IPS-18c (cell line): ENCODE data around the gene ARID5B.

Experiments
- H3K4me3 ChIP-seq: 2 replicates; pipeline ENCODE4 v1.7.0; 2013; ENCODE audit warnings: low read depth, mild to moderate bottlenecking, low read length, moderate library complexity; ENCODE audit not compliant: insufficient read depth
- H3K9me3 ChIP-seq: one replicate; pipeline ENCODE4 v1.6.1; 2013; ENCODE audit warnings: mild to moderate bottlenecking, low read length, moderate library complexity; ENCODE audit not compliant: control insufficient read depth, insufficient read depth

Gene ARID5B

DNA sequence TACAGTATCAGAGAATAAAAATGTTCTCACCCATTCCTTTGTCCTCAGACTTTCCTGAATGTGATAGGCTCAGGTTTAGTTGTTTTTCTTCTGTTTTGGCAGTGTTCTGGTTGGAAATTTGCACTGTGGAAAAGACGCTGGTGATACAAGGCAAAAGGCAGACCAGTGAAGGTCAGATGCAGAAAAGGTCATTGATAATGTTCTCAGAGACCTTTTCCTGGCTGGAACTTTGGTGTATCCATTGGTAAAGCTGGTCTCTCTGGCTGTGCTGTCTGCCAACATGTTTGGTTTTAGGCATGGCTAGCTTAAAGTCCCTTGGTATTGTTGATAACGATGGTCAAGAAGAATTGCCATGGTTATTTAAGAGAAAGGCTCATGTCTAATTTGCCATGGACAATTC lies 11.5 kb downstream of the ARID5B start:
- H3K4me3 ChIP-seq, result no peak overlapping the region
- H3K9me3 ChIP-seq, result no peaks in the 10 kb centered on the region

DNA sequence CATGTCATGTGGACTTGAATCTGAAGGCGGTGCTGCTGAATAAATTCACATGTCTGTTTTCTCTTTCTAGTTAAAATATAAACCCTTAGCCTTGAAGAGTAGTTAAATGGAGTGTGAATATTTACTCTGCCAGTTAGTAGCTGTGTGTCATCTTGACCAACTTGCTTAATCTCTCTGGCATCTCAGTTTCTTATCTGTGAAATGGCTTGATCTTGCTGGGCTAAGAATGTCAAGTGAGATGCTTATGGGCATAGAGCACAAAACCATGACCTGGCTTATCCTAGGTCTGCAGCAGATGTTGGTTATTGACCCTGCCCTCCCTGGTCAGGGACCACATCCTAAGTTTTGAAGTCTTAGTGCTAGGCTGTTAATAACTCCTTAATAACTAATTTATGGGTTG lies 16.6 kb downstream of the ARID5B start:
- Histone ChIP-seq H3K9me3 (no peaks in the 10 kb centered on the region), H3K4me3 (no peak overlapping the region)

DNA sequence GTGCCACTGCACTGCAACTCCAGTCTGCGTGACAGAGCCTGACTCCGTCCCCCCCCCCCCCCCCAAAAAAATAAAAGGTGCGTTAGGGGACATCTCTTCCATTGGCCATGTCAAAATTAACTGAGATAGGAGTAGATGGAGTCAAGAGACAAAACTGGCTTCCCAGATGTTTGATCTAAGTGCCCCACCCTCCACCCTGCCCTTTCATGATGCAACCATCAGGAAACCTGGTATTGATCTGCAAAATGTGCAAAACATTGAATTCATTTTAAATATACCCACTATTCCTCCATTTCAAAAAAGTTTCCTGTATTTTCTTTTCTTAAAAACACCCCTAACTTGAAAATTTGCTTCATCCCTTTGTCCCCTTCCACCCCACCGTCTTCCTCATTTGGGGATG lies 17.5 kb downstream of the ARID5B start:
- Histone ChIP-seq H3K4me3 (no peak overlapping the region), H3K9me3 (no peaks in the 10 kb centered on the region)

DNA sequence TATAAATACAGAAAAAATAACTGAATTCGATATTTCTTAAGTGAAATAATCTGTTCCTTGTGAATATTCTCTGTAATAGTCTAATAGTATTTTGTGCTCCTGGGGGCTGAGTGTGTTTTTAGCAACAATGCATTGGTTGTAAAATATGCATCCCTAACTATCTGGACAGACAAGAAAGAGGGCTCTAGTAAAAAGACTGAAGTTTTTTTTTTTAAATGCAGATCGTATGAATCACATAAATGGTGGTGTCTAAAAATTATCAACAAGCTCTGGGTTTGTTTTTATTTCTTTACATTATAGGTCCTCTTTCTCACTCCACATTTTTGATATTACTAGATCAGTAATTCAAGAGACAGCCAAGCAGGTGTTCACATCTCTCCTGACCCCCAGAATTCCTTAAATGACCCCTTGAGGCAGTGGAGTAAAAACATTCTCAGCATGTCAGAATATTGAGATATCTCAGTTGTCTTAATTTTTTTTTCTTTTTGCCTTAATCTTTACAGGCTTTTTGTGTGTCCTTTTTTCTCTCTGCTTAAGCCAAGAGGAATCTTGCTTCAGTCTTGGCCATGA lies 18.2 kb downstream of the ARID5B start:
- Histone ChIP-seq H3K4me3 (no peak overlapping the region), H3K9me3 (no peaks in the 10 kb centered on the region)

DNA sequence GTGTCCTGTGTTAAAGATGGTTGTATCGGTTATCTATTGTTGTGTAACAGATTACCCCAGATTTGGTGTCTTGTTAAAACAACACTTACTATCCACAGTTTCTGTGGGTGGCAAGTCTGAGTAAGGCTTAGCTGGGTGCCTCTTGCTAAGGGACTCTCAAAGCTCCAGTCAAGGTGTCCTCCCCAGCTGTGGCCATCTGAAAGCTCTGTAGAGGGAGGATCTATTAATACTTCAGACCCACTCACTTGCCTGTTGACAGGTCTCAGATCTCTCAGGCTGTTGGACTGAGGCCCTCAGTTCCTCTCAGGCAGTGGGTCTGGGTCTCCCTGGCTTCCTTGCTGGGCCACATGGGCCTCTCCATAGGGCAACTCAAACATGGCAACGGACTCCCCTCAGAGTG lies 19.6 kb downstream of the ARID5B start:
- Histone ChIP-seq H3K9me3 (no peaks in the 10 kb centered on the region), H3K4me3 (no peak overlapping the region)

DNA sequence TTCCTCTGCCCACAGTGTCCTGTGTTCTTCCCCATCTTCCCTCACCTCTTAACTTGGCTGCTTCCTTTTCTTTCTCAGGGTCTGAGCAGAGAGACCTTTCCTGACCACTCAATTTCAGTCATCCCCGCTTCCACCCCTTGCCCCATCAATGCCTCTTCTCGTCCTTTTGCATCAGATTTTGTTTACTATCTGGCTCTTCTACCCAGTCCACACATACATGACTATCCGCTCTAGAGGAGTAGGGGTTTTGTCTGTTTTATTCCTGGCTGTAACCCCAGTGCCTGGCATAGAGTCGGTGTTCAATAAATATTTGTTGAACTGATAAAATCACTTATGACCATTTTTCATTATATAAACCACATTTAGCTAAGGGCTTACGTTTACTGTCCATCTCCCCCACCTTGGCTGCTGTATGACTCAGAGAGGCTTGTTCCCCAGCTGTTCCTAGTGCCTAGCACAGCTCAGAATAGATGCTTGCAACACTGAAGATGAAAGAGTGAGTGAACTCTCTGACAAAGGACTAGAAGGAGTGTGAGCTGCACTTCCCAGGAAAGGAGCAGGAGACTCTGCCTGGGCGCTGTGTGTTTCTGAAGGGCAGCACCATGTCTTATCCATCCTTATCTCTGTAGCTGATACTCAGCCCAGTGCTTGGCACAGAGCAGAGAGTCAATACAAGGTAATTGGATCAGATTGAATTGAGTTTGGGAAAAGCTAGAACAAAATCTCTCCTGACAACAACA lies 21.9 kb downstream of the ARID5B start:
- Histone ChIP-seq H3K9me3 (no peaks in the 10 kb centered on the region), H3K4me3 (no peak overlapping the region)

DNA sequence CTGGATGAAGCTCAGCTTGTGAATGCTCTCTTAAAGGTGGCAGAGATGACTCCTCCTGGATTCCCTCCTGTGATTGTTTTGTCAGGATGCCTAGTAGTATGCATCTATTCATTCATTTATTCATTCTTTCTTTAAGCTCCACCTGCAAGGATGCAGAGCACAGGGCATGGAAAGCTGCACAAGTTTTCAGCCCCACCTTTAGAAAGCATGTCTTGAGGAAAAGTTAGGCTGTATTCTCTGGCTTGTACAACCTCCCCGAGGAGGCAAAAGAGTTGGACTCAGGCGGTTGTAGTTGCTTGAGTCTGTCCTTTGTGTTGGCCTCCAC lies 22.4 kb downstream of the ARID5B start:
- Histone ChIP-seq H3K4me3 (no peak overlapping the region), H3K9me3 (no peaks in the 10 kb centered on the region)

DNA sequence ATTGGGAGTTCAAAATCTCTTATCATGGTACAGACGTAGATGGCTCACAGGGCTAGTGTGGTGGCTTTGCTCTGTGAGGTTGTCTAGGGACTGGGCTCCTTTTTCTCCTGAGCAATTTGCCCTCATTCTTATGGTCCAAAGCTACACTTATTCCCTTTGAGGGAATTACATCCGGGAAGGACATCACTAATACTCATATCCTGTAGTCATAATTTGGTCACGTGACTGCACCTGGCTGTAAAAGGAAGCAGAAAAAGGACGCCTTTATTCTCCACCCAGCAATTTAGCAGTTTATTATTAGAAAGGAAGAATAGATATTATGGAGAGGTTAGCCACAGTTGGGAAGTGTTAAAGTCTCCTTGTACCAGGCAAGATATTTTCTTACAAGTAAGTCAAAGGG lies 28.1 kb downstream of the ARID5B start:
- H3K4me3 ChIP-seq, result no peak overlapping the region
- no peaks in the 10 kb centered on the region for H3K9me3 ChIP-seq

DNA sequence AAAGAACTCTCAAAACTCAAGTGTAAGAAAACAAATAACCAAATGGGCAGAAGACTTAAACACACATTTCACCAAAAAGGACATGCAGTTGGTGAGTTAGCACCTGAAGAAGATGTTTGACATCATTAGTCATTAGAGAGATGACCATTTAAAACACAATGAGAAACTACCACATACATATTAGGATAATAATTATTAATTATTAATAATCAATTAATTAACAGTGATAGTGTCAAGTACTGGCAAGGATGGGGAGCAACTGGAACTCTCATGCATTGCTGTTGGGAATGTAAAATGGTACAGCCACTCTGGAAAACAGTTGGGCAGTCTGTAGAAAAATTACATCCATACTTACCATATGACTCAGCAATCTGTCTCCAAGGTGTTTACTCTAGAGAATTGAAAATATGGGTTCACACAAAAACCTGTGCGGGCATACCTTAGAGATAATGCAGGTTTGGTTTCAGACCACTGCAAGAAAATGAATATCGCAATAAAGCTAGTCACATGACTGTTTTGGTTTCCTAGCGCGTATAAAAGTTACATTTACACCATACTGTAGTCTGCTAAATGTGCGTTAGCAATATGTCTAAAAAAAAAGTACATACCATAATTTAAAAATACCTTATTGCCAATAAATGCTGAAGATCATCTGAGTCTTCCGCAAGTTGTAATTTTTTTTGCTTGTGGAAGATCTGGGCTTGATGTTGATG lies 30.3 kb downstream of the ARID5B start:
- H3K4me3 ChIP-seq, result no peak overlapping the region
- no peaks in the 10 kb centered on the region for H3K9me3 ChIP-seq

DNA sequence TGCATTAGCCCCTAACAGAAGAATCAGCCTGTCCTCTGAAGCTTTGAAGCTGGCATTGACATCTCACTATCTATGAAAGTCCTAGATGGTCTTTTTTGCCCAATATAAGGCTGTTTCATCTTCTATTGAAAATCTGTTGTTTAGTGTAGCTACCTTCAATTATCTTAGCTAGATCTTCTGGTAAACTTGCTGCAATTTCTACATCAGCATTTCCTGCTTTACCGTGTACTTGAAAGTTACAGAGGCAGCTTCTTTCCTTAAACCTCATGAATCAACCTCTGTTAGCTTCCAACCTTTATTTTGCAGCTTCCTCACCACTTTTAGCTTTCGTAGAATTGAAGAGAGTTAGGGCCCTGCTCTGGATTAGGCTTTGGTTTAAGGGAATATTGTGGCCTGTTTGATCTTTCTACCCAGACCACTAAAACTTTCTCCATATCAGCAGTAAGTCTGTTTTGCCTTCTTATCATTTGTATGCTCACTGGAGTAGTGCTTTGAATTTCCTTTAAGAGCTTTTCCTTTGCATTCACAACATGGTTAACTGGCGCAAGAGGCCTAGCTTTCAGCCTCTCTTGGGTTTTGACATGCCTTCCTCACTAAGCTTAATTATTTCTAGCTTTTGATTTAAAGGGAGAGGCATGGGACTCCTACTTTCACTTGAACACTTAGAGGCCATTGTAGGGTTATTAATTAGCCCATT lies 32.5 kb downstream of the ARID5B start:
- Histone ChIP-seq H3K9me3 (no peaks in the 10 kb centered on the region), H3K4me3 (no peak overlapping the region)

DNA sequence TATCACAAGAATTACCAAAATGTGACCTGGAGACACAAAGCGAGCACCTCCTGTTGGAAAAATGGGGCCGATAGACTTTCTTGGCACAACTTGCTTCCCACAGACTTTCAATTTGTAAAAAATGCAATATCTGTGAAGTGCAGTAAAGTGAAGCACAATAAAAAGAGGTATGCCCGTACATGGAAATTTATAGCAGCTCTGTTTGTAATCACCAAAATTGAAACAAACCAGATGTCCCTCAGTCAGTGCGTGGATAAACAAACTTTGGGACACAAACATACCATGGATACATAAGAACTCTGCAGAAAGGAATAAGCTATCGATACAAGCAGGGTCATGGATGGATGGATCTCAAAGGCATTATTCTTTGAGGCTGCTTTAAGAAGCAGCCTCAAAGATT lies 33.6 kb downstream of the ARID5B start:
- Histone ChIP-seq H3K4me3 (no peak overlapping the region), H3K9me3 (no peaks in the 10 kb centered on the region)

DNA sequence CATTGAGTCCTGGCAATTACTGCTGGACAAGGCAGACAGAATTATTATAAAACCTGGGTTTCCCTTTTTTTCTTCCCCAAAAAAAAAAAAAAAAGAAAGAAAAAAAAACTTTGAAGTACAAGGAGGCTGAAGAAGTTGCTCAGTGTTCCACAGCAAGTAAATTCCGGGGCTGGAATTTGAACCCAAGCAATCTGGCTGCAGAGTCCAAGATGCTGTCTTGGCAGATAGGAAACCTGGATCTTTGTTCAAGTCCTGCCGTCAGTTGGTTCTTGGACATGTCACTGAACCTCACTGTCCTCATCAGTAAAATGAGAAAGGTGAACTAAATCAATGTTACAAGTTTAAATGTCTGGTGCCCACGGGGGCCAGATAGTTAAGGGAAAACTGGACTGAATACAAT lies 35.3 kb downstream of the ARID5B start:
- Histone ChIP-seq H3K9me3 (no peaks in the 10 kb centered on the region), H3K4me3 (no peak overlapping the region)

DNA sequence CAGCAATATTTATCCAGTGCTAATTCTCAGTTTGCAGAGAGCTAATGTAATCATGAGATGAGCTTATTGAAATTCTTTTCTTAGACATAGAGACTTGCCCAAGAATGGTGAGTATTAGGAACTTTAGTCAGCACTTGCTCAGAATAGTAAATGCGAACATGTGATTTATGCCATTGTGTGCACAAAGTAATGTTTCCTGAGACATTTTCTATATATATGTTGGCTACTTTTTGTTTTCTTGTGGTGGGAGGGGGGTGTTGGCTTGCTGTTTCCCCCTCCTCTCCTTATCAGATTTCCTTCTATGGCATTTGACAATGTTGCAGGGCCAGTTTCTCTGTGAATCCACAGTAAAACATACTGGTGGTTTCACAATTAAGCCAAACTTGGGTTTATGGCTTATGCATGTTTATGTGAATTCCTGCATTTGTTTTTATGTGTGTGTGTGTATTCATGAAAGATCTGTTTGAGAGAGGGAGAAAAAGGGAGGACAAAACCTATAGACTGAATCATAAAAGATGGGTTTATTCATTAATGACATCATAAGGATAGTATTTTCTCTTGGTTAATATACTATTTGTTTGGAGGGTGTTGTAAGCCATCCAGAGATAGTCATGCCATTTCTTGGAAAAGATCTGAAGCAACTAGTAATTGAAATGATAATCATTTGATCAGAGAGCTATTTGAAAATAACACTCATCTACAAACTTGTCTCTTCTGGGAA lies 36.3 kb downstream of the ARID5B start:
- Histone ChIP-seq H3K9me3 (no peaks in the 10 kb centered on the region), H3K4me3 (no peak overlapping the region)

DNA sequence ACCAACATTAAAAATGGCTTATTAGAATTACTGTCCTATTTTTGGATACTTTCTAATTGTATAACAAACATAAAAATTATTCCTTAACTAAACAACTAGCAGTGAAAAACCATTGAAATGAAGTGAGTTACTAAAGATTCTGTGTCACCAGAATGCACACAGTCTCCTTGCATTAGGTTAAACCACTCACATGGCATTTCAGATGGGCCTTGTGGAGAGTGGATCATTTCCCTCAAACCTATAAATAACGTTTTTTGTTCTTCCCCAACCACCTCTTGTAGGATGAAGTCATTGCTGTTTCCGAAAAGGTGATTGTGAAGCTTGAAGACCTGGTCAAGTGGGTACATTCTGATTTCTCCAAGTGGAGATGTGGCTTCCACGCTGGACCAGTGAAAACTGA lies 38.4 kb downstream of the ARID5B start:
- Histone ChIP-seq H3K4me3 (no peak overlapping the region), H3K9me3 (no peaks in the 10 kb centered on the region)

DNA sequence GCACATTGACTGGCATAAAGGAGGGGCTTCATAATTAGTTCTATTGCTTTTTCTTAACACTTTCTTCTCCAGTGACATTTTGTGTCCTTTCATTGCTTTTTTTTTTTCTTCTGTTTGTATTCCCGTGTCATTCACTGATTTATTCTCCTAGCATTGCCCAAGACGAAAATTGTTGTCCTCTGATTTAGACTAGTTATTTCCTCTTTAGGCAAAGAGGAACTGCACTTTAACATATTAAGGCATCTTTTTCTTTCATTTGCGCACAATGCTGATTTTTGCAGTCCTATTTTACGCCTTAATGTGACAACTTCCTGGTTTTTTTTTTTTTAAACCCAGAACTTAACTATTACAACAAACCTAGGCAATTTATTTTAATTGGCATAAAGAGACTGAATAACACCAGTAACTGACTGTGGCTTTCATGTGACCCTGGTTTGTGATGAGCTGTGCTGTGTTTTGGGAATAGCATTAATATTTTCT lies 39.7 kb downstream of the ARID5B start:
- Histone ChIP-seq H3K9me3 (no peaks in the 10 kb centered on the region), H3K4me3 (no peak overlapping the region)

DNA sequence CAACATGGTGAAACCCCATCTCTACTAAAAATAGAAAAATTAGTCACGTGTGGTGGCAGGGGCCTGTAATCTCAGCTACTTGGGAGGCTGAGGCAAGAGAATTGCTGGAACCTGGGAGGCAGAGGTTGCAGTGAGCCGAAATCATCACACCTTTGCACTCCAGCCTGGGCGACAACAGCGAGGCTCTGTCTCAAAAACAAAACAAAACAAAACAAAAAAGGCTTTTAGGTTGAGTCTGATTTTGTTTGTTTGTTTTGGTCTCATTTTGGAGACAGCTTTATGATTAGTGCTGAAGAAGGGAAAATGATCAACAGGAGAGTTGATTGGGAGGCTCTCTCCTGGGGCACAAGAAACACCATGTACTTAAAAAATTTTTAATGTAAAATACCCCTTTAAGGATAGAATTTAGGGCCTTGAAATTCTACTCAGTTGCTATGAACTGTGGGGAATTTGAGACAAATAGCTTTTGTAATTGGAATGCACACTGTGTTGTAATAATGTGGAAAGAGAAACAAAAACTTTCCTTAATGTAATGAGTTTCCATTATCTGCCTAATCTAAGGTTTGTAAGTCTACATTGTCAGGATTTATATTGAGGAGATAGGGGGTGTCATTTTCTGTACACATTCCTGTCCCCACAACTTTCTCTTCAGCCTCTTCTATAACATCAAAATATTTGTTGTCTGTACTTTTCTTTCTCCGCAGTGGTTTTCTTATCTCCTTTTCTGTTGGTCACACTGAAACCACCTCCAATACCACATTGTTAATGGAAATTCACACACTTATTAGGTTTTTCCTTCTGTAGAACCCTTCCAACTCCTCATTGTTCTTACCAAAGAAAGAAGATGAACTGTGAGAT lies 41.3 kb downstream of the ARID5B start:
- no peak overlapping the region for H3K4me3 ChIP-seq

More for the DNA sequence above, 41.3 kb downstream of the ARID5B start:
- no peaks in the 10 kb centered on the region for H3K9me3 ChIP-seq
